Stomach (tissue), 4 donors: ENCODE measurements around the gene HSH2D.

Source experiments
- EP300 ChIP-seq: sonication (generic); formaldehyde crosslinking; IDR thresholded peaks from one replicate; pipeline ENCODE4 v1.6.1; 2017; ENCODE audit warnings: antibody characterized with exemption
- POLR2A ChIP-seq, 4 donors: fragments of 450-650 bp; IDR thresholded peaks; one replicate each; pipeline ENCODE4 v1.6.1; 2016; ENCODE audit warnings: antibody characterized with exemption in 4 of 4, control low read depth in 2 of 4, mild to moderate bottlenecking in 1 of 4, moderate library complexity in 1 of 4
- POLR2AphosphoS5 ChIP-seq, 3 donors: sonication (generic); formaldehyde crosslinking; IDR thresholded peaks; one replicate each; pipeline ENCODE4 v1.6.1; 2016; ENCODE audit warnings: antibody characterized with exemption in 3 of 3
- TF ChIP-seq, protein P1 (sequence below), 7 experiments: fragments of 450-650 bp in 4 of 7; fragments of 200-600 bp in 3 of 7; sonication (generic) in 3 of 7; IDR thresholded peaks; one replicate each; pipeline ENCODE4 v1.5.1; 2016 to 2019; ENCODE audit warnings: antibody characterized with exemption in 7 of 7, control low read depth in 2 of 7, mild to moderate bottlenecking in 1 of 7

DNA sequence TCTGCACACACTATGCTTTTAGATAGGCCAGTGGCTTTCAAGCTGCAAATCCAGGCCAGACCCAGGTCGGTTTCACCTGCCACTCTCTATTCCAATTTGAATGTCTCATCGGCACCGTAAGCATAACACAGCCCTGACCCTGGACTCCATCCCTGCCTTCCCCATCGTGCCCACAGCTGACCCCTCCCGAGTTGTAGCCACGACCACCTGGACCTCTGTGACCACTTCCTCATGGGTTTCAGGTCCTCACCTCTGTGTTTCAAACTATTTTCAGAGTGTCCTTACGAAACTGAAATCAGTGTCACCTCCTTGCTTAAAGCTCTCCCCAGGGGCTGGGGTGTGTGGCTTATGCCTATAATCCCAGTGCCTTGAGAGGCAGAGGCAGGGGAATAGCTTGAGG is 9.0 kb upstream of the HSH2D start:
- TF ChIP-seq POLR2A (IDR thresholded peaks at IDR 0.05): no peak
- TF ChIP-seq, protein P1, sequence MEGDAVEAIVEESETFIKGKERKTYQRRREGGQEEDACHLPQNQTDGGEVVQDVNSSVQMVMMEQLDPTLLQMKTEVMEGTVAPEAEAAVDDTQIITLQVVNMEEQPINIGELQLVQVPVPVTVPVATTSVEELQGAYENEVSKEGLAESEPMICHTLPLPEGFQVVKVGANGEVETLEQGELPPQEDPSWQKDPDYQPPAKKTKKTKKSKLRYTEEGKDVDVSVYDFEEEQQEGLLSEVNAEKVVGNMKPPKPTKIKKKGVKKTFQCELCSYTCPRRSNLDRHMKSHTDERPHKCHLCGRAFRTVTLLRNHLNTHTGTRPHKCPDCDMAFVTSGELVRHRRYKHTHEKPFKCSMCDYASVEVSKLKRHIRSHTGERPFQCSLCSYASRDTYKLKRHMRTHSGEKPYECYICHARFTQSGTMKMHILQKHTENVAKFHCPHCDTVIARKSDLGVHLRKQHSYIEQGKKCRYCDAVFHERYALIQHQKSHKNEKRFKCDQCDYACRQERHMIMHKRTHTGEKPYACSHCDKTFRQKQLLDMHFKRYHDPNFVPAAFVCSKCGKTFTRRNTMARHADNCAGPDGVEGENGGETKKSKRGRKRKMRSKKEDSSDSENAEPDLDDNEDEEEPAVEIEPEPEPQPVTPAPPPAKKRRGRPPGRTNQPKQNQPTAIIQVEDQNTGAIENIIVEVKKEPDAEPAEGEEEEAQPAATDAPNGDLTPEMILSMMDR (IDR thresholded peaks at IDR 0.05): no peak
- no peak for TF ChIP-seq EP300
- no peak for TF ChIP-seq POLR2AphosphoS5 (IDR thresholded peaks at IDR 0.05)
